ENCODE measurements around the gene CH25H. TPM values are rescaled to one million over a fixed set of nuclear protein-coding genes. Genes with fewer than 3 reads are reported as not detected.
A peak's percentile ranks its signal among the peaks of the same experiment; 100 is the strongest.

The CH25H gene
- total RNA-seq, 3 donors from 2014 or later = 0.80 to 1.2 (median 0.84) TPM

- Histone ChIP-seq H3K9me3 (no peaks in the 10 kb centered on the region), H3K4me3 (no peak overlapping the region), H3K36me3 (ENCODE audit: low read depth) (no peaks in the 10 kb centered on the region), H3K4me1 (ENCODE audit: low read depth) (peaks cover 8% of the 10 kb centered on the region)
- intact Hi-C loops (cut with DNase I, micrococcal nuclease) = loop anchor here (5.0 to 10.0 kb wide), 3 partner anchors 187 to 385 kb away; no protein-coding TSS in a partner anchor
- TF ChIP-seq CTCF (IDR thresholded peaks at IDR 0.05) = no peak
- DNase-seq (no peak), ATAC-seq (no peak)
Measured at GRCh38 chr10:89219513-89220218, 12.5 kb upstream of the CH25H start.

GRCh38 chr10:89217057-89217990 is 10.2 kb upstream of the CH25H start:
- Histone ChIP-seq H3K36me3 (ENCODE audit: low read depth) (no peaks in the 10 kb centered on the region), H3K4me1 (ENCODE audit: low read depth) (peaks cover 8% of the 10 kb centered on the region), H3K9me3 (no peaks in the 10 kb centered on the region), H3K4me3 (no peak overlapping the region)
- peak; percentile 66 for ATAC-seq
- peak; percentile 58 for TF ChIP-seq CTCF (IDR thresholded peaks at IDR 0.05)
- intact Hi-C loops (cut with DNase I, micrococcal nuclease) = loop anchor here (5.0 to 10.0 kb wide), 3 partner anchors 185 to 383 kb away; no protein-coding TSS in a partner anchor
- DNase-seq = peak in 2 of 3 donors; percentile 44 to 84

- no peak overlapping the region for H3K4me3 ChIP-seq
- ATAC-seq (no peak), DNase-seq (no peak)
- peaks cover 8% of the 10 kb centered on the region for H3K4me1 ChIP-seq (ENCODE audit: low read depth)
- no peaks in the 10 kb centered on the region for H3K9me3 ChIP-seq
- H3K36me3 ChIP-seq (ENCODE audit: low read depth) = no peaks in the 10 kb centered on the region
- intact Hi-C loops (cut with DNase I, micrococcal nuclease) = loop anchor here (5.0 to 10.0 kb wide), 3 partner anchors 184 to 381 kb away; no protein-coding TSS in a partner anchor
- TF ChIP-seq CTCF (IDR thresholded peaks at IDR 0.05) = no peak
Measured at GRCh38 chr10:89216056-89216455, 8.9 kb upstream of the CH25H start.

GRCh38 chr10:89215511-89215910 is 8.4 kb upstream of the CH25H start:
- DNase-seq = no peak
- TF ChIP-seq CTCF (IDR thresholded peaks at IDR 0.05) = no peak
- intact Hi-C loops (cut with DNase I, micrococcal nuclease) = loop anchor here (5.0 to 10.0 kb wide), 3 partner anchors 183 to 381 kb away; no protein-coding TSS in a partner anchor

GRCh38 chr10:89214566-89215165 is 7.5 kb upstream of the CH25H start:
- no peaks in the 10 kb centered on the region for H3K9me3 ChIP-seq
- no peaks in the 10 kb centered on the region for H3K36me3 ChIP-seq (ENCODE audit: low read depth)
- H3K4me3 ChIP-seq = no peak overlapping the region
- H3K4me1 ChIP-seq (ENCODE audit: low read depth) = peaks cover 8% of the 10 kb centered on the region
- ATAC-seq (no peak), DNase-seq (no peak)
- no peak for TF ChIP-seq CTCF (IDR thresholded peaks at IDR 0.05)
- intact Hi-C loops (cut with DNase I, micrococcal nuclease) = loop anchor here (5.0 to 10.0 kb wide), 3 partner anchors 182 to 380 kb away; no protein-coding TSS in a partner anchor

More at GRCh38 chr10:89215511-89215910, 8.4 kb upstream of the CH25H start:
- H3K4me1 ChIP-seq (ENCODE audit: low read depth) = peaks cover 8% of the 10 kb centered on the region
- no peaks in the 10 kb centered on the region for H3K36me3 ChIP-seq (ENCODE audit: low read depth)
- H3K9me3 ChIP-seq = no peaks in the 10 kb centered on the region
- no peak for ATAC-seq
- H3K4me3 ChIP-seq = no peak overlapping the region
